GM12891 (cell line): ENCODE measurements around the gene PRKCA.

Experiments
- PAX5 ChIP-seq: IDR thresholded peaks from 2 replicates; pipeline ENCODE4 v1.6.1; 2011; ENCODE audit warnings: low read length, moderate library complexity, mild to moderate bottlenecking; ENCODE audit not compliant: insufficient read depth, severe bottlenecking
- POLR2A ChIP-seq: IDR thresholded peaks from 2 replicates; pipeline ENCODE4 v1.6.1; 2011; ENCODE audit warnings: low read depth, low read length, control low read depth
- POLR2AphosphoS5 ChIP-seq: IDR thresholded peaks from 2 replicates; pipeline ENCODE4 v1.6.1; 2011; ENCODE audit warnings: low read depth, low read length, control low read depth
- SPI1 ChIP-seq: IDR thresholded peaks from 2 replicates; pipeline ENCODE4 v1.6.1; 2011; ENCODE audit warnings: low read depth, low read length, control low read depth
- TAF1 ChIP-seq: IDR thresholded peaks from 2 replicates; pipeline ENCODE4 v1.6.1; 2011; ENCODE audit warnings: low read depth, low read length, control low read depth

- TF ChIP-seq POLR2AphosphoS5 (no peak), POLR2A (no peak), TAF1 (no peak), PAX5 (no peak), SPI1 (no peak)
Measured at GRCh38 chr17:66817750-66818149, 515.3 kb downstream of the PRKCA start.
